ENCODE results near the gene NAV2. TPM values are rescaled to one million over a fixed set of nuclear protein-coding genes. Genes with fewer than 3 reads are reported as not detected.
A peak's percentile ranks its signal among the peaks of the same experiment; 100 is the strongest.

NAV2 gene
- total RNA-seq, 1 experiment from 2014 or later, result 63.5 TPM

DNA sequence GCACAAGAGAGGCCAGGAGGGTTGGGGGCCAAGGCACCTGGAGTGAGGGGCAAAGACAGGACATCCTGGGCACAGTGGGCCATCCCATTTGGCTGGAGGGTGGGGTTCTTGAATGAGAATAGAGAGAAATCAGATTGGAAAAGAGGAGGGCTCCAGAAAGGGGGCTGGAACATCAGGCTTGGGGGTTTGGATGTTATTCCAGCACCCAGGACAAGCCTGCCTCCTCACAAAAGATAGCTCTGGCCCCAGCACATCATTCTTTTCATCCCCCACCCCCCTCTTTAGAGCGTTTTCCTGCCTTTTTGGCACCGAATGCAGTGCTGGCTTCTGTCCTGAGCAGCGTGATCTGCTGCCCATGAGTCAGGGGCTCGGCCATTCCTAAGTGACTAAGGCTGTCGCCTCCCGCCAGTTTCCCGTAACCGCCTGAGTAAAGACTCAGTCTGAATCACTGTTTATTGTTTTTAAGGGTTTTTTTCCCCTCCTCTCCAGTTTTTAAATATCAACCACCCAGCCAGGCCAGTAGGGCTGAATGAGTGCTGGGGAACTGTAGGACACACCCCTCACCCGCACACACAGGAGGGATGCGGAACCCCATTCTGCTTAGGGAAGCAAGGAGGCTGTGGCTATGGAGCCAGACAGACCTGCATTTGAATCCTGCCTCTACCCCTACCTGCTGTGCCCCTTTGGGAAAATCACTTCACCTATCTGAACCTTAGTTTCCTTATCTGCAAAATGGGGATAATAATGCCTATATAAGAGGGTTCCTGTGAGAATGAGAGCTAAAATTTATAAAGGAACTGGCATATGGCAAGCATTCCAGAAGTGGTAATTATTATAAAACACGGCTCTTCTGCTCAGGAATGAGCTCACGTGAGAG, 32.4 kb upstream of the NAV2 start:
- Mint-ChIP-seq H3K4me3 (ENCODE audit: unreplicated experiment) (no peak overlapping the region), H3K27me3 (ENCODE audit: insufficient read depth, unreplicated experiment) (peaks cover 14% of the 10 kb centered on the region), H3K36me3 (ENCODE audit: insufficient read depth, unreplicated experiment) (no peaks in the 10 kb centered on the region), H3K4me1 (ENCODE audit: low read depth, unreplicated experiment) (no peaks in the 10 kb centered on the region), H3K9me3 (ENCODE audit: unreplicated experiment) (no peaks in the 10 kb centered on the region), H3K27ac (ENCODE audit: unreplicated experiment) (peak overlapping the region; percentile 48)
- Histone ChIP-seq H3K4me1 (no peaks in the 10 kb centered on the region), H3K9me3 (no peaks in the 10 kb centered on the region), H3K4me3 (ENCODE audit: low read depth, low read length) (no peak overlapping the region), H3K36me3 (ENCODE audit: control insufficient read depth, insufficient read depth, low read length) (no peaks in the 10 kb centered on the region), H3K27me3 (replicated peaks; ENCODE audit: control insufficient read depth, insufficient read depth, low read length) (no peaks in the 10 kb centered on the region)
- ChIA-PET CTCF (no interaction called here), POLR2A (no interaction called here)
- DNase-seq, result no peak
- no TSS peak for BruUV-seq (replicated peaks)
- intact Hi-C loops (cut with micrococcal nuclease; ENCODE audit: unreplicated experiment), result no loop called here
- TF ChIP-seq, protein P1, sequence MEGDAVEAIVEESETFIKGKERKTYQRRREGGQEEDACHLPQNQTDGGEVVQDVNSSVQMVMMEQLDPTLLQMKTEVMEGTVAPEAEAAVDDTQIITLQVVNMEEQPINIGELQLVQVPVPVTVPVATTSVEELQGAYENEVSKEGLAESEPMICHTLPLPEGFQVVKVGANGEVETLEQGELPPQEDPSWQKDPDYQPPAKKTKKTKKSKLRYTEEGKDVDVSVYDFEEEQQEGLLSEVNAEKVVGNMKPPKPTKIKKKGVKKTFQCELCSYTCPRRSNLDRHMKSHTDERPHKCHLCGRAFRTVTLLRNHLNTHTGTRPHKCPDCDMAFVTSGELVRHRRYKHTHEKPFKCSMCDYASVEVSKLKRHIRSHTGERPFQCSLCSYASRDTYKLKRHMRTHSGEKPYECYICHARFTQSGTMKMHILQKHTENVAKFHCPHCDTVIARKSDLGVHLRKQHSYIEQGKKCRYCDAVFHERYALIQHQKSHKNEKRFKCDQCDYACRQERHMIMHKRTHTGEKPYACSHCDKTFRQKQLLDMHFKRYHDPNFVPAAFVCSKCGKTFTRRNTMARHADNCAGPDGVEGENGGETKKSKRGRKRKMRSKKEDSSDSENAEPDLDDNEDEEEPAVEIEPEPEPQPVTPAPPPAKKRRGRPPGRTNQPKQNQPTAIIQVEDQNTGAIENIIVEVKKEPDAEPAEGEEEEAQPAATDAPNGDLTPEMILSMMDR (IDR thresholded peaks at IDR 0.05; ENCODE audit: insufficient read depth in 1 of 2, low read depth in 1 of 2, low read length in 1 of 2, severe bottlenecking in 1 of 2, unreplicated experiment in 1 of 2), result no peak

DNA sequence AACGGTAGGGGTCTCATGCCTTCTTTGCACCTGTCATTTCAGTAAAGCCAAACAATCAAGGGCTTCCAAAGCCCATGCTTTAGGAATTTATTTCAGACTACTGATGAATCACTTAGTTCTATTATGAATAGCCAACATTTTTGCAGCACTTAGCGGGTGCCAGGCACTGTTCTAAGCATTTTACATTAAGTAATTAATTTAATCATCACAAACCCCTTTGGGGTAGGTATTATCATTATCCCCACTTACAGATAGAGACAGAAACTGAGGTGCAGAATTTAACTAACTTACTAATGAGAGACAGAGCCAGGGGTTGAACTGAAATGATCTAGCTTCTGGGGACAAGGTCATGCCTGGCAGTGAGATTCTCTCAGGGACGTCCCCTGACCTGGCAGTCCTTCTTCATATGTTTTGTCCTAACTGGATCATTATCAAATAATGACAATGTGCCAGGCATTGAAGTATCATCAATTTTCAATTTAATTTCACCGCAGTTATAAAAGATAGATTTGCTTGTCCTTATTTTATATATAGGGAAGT, 31.7 kb upstream of the NAV2 start:
- DNase-seq, result no peak
- peaks cover 15% of the 10 kb centered on the region for H3K27me3 Mint-ChIP-seq (ENCODE audit: insufficient read depth, unreplicated experiment)
- no peak overlapping the region for H3K27ac Mint-ChIP-seq (ENCODE audit: unreplicated experiment)
- H3K4me3 Mint-ChIP-seq (ENCODE audit: unreplicated experiment), result no peak overlapping the region
- BruUV-seq (replicated peaks), result no TSS peak
- ChIA-PET CTCF (no interaction called here), POLR2A (no interaction called here)
- H3K36me3 ChIP-seq (ENCODE audit: control insufficient read depth, insufficient read depth, low read length), result no peaks in the 10 kb centered on the region
- no peaks in the 10 kb centered on the region for H3K4me1 Mint-ChIP-seq (ENCODE audit: low read depth, unreplicated experiment)
- no peaks in the 10 kb centered on the region for H3K9me3 Mint-ChIP-seq (ENCODE audit: unreplicated experiment)
- no peak overlapping the region for H3K4me3 ChIP-seq (ENCODE audit: low read depth, low read length)
- H3K4me1 ChIP-seq, result no peaks in the 10 kb centered on the region
- no peaks in the 10 kb centered on the region for H3K9me3 ChIP-seq
- H3K27me3 ChIP-seq (replicated peaks; ENCODE audit: control insufficient read depth, insufficient read depth, low read length), result no peaks in the 10 kb centered on the region
- intact Hi-C loops (cut with micrococcal nuclease; ENCODE audit: unreplicated experiment), result no loop called here
- H3K36me3 Mint-ChIP-seq (ENCODE audit: insufficient read depth, unreplicated experiment), result no peaks in the 10 kb centered on the region
- TF ChIP-seq, protein P1 (IDR thresholded peaks at IDR 0.05; ENCODE audit: insufficient read depth in 1 of 2, low read depth in 1 of 2, low read length in 1 of 2, severe bottlenecking in 1 of 2, unreplicated experiment in 1 of 2), result no peak

DNA sequence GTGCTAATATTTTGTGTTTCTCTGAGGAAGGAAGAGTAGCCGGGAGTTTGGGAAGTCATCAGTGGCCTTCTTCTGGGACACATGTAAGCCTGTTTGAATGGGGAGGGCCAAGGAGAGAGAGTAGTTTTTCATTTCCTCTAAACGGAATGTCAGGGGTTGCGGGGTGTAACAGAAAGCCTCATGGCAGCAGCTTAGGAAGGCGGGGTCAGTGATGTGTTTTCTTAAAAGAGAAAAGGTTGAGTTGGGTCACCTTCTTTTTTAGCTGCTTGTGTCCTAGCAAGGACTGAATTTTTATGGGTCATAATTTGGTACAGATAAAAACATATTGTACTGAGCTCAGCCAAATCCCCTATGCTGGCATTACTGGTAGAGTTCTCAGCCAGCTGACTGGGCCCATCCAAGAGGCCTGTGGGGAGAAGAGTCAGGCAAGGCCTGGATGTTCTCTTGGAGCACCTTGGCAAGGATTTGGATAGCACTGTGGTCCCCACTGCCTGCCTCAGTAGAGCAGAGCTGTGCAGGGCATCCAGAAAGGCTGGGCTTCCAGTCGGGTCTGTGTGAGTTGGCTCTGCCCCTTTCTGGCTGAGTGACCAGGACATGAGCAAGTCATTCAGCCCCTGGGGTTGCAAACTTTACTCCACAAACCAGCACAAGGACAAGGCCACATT, 29.4 kb upstream of the NAV2 start:
- H3K9me3 Mint-ChIP-seq (ENCODE audit: unreplicated experiment), result no peaks in the 10 kb centered on the region
- ChIA-PET CTCF (no interaction called here), POLR2A (no interaction called here)
- Histone ChIP-seq H3K36me3 (ENCODE audit: control insufficient read depth, insufficient read depth, low read length) (no peaks in the 10 kb centered on the region), H3K4me3 (ENCODE audit: low read depth, low read length) (no peak overlapping the region), H3K9me3 (no peaks in the 10 kb centered on the region), H3K4me1 (no peaks in the 10 kb centered on the region), H3K27me3 (replicated peaks; ENCODE audit: control insufficient read depth, insufficient read depth, low read length) (no peaks in the 10 kb centered on the region)
- no peak overlapping the region for H3K27ac Mint-ChIP-seq (ENCODE audit: unreplicated experiment)
- no peaks in the 10 kb centered on the region for H3K36me3 Mint-ChIP-seq (ENCODE audit: insufficient read depth, unreplicated experiment)
- intact Hi-C loops (cut with micrococcal nuclease; ENCODE audit: unreplicated experiment), result no loop called here
- TF ChIP-seq, protein P1 (IDR thresholded peaks at IDR 0.05; ENCODE audit: insufficient read depth in 1 of 2, low read depth in 1 of 2, low read length in 1 of 2, severe bottlenecking in 1 of 2, unreplicated experiment in 1 of 2), result no peak
- no peak for DNase-seq
- H3K4me1 Mint-ChIP-seq (ENCODE audit: low read depth, unreplicated experiment), result no peaks in the 10 kb centered on the region
- no peak overlapping the region for H3K4me3 Mint-ChIP-seq (ENCODE audit: unreplicated experiment)
- peaks cover 18% of the 10 kb centered on the region for H3K27me3 Mint-ChIP-seq (ENCODE audit: insufficient read depth, unreplicated experiment)
- BruUV-seq (replicated peaks), result no TSS peak
